ENCODE data around the gene KIAA1755. TPM values are rescaled to one million over a fixed set of nuclear protein-coding genes. Genes with fewer than 3 reads are reported as not detected.

KIAA1755 gene
- total and polyA plus RNA-seq, 9 of the 15 experiments (the other 6 are each of a cell fraction or from before 2014, with no cell fraction given), result not detected

DNA sequence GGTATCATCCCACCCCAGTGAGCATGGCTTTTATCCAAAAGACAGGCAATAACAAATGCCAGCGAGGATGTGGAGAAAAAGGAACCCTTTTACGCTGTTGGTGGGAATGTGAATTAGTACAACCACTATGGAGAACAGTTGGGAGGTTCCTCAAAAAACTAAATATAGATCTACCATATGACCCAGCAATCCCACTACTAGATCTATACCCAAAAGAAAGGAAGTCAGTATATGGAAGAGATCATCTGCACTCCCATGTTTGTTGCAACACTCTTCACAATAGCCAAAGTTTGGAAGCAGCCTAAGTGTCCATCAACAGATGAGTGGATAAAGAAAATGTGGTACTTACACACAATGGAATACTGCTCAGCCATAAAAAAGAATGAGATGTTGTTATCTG lies 5.9 kb upstream of the KIAA1755 start:
- Histone ChIP-seq H3K4me1 (replicated peaks in 1 of 2; ENCODE audit: control insufficient read depth in 2 of 2, insufficient read depth in 2 of 2, low read length in 2 of 2) (no peaks in the 10 kb centered on the region), H3K4me2 (ENCODE audit: insufficient read depth, low read length) (no peak overlapping the region), H3K27me3 (ENCODE audit: control insufficient read depth in 2 of 2, insufficient read depth in 2 of 2, low read length in 2 of 2) (peaks cover 7 to 25% of the 10 kb centered on the region in 2 experiments; a peak in 3 of 5 replicates), H3K27ac (ENCODE audit: extremely low read depth, low read depth, low read length) (no peak overlapping the region), H3K9ac (ENCODE audit: insufficient read depth in 1 of 2, low read depth in 2 of 2, low read length in 2 of 2) (no peak overlapping the region), H3K9me1 (ENCODE audit: control insufficient read depth, insufficient read depth, low read length) (no peaks in the 10 kb centered on the region), H3K79me2 (ENCODE audit: control insufficient read depth, insufficient read depth, low read length) (no peaks in the 10 kb centered on the region), H3K9me3 (replicated peaks; ENCODE audit: control insufficient read depth, insufficient read depth, low read depth, low read length) (no peaks in the 10 kb centered on the region), H2AFZ (ENCODE audit: low read depth, low read length) (no peak overlapping the region), H3K4me3 (no peak overlapping the region), H4K20me1 (replicated peaks; ENCODE audit: control insufficient read depth, insufficient read depth, low read length) (no peaks in the 10 kb centered on the region), H3K36me3 (ENCODE audit: control insufficient read depth, insufficient read depth, low read length) (no peaks in the 10 kb centered on the region)
- ATAC-seq (no peak), FAIRE-seq (no peak), DNase-seq (ENCODE audit: extremely low read depth in 1 of 4, low spot score in 3 of 4) (no peak)
- in situ Hi-C loops (cut with MboI), result no loop called here
- ChIA-PET CTCF (ENCODE audit: low intra/inter-chr PET ratio) (no interaction called here), POLR2A (no interaction called here)
- no TSS peak for BruUV-seq (replicated peaks)
- WGBS (ENCODE audit: insufficient coverage, low coverage, missing lambda C conversion rate), result 0% methylated on average over 2 of the region's 2 CpGs
- intact Hi-C loops (cut with micrococcal nuclease), result no loop called here
- TF ChIP-seq NFRKB (IDR thresholded peaks at IDR 0.05; ENCODE audit: low read depth) (no peak), RBM25 (IDR thresholded peaks at IDR 0.05; ENCODE audit: low read depth, low read length, severe bottlenecking) (no peak), RBM39 (optimal IDR thresholded peaks at IDR 0.05; ENCODE audit: low read depth, low read length) (no peak), MCM7 (IDR thresholded peaks at IDR 0.05) (no peak), PCBP1 (IDR thresholded peaks at IDR 0.05; ENCODE audit: low read depth, low read length, poor library complexity, severe bottlenecking) (no peak), CEBPG (CRISPR knock-in tag; IDR thresholded peaks at IDR 0.05) (no peak), CEBPG (tag; conservative IDR thresholded peaks at IDR 0.05 in 1 of 2, IDR thresholded peaks at IDR 0.05 in 1 of 2) (no peak), KLF6 (CRISPR knock-in tag; IDR thresholded peaks at IDR 0.05; ENCODE audit: borderline replicate concordance) (no peak), KAT8 (IDR thresholded peaks at IDR 0.05; ENCODE audit: low read depth) (no peak)
- TF ChIP-seq, protein P1, sequence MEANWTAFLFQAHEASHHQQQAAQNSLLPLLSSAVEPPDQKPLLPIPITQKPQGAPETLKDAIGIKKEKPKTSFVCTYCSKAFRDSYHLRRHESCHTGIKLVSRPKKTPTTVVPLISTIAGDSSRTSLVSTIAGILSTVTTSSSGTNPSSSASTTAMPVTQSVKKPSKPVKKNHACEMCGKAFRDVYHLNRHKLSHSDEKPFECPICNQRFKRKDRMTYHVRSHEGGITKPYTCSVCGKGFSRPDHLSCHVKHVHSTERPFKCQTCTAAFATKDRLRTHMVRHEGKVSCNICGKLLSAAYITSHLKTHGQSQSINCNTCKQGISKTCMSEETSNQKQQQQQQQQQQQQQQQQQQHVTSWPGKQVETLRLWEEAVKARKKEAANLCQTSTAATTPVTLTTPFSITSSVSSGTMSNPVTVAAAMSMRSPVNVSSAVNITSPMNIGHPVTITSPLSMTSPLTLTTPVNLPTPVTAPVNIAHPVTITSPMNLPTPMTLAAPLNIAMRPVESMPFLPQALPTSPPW (CRISPR knock-in tag; IDR thresholded peaks at IDR 0.05), result no peak
- TF ChIP-seq, protein P2, sequence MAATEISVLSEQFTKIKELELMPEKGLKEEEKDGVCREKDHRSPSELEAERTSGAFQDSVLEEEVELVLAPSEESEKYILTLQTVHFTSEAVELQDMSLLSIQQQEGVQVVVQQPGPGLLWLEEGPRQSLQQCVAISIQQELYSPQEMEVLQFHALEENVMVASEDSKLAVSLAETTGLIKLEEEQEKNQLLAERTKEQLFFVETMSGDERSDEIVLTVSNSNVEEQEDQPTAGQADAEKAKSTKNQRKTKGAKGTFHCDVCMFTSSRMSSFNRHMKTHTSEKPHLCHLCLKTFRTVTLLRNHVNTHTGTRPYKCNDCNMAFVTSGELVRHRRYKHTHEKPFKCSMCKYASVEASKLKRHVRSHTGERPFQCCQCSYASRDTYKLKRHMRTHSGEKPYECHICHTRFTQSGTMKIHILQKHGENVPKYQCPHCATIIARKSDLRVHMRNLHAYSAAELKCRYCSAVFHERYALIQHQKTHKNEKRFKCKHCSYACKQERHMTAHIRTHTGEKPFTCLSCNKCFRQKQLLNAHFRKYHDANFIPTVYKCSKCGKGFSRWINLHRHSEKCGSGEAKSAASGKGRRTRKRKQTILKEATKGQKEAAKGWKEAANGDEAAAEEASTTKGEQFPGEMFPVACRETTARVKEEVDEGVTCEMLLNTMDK (IDR thresholded peaks at IDR 0.05; ENCODE audit: borderline replicate concordance, insufficient read depth, low read depth, low read length, poor library complexity, severe bottlenecking), result no peak
- TF ChIP-seq, protein P3, sequence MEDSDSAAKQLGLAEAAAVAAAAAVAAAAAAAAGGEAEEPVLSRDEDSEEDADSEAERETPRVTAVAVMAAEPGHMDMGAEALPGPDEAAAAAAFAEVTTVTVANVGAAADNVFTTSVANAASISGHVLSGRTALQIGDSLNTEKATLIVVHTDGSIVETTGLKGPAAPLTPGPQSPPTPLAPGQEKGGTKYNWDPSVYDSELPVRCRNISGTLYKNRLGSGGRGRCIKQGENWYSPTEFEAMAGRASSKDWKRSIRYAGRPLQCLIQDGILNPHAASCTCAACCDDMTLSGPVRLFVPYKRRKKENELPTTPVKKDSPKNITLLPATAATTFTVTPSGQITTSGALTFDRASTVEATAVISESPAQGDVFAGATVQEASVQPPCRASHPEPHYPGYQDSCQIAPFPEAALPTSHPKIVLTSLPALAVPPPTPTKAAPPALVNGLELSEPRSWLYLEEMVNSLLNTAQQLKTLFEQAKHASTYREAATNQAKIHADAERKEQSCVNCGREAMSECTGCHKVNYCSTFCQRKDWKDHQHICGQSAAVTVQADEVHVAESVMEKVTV (CRISPR knock-in tag; IDR thresholded peaks at IDR 0.05), result no peak

All from K562 (cell line).